ENCODE data around the gene VOPP1.

DNA sequence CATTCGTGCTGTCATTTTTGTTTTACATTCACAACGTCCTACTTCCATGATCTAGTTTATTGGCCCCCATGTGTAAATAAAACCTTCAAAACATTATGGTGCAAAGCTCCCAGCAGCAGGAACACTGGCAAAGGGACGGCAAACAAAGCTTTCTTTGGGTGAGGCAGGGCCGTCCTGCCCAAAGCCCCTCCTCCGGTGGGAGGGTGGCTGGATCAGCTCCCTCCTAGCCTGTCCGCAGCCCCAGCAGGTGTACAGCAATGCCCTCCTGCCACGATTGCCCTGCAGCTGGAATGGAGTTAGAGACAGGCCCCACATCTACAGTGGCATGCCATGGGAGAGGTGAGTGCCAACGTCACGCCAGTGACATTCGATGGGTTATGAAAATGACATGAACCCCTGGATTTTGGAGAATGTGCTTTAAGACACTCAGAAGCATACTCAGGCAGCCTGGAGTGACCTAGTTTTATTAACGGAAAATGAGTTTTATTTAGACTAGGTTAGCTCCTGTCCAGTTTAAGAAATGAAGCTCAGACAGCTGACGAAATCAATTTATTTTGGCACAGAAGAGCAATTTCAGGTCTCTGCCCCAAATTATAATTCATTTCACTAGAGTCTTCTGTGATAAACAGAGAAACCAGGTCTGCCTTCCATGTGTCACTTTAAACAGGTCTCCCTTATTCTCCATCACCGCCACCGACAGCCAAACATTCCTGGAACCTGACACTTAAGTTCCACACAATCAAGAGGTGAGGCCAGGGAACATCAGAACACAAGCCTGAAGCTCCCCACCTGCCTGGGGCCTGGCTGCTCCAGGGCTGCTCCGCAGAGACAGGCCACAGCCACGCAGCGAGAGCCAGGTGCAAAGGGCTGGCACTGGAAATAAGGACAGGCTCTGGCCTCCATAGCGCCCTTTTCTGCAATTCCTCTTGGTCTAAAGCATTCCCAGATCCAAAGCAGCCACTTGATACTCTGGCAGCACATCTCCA, 50.1 kb downstream of the VOPP1 start:
- TF ChIP-seq, protein P1, sequence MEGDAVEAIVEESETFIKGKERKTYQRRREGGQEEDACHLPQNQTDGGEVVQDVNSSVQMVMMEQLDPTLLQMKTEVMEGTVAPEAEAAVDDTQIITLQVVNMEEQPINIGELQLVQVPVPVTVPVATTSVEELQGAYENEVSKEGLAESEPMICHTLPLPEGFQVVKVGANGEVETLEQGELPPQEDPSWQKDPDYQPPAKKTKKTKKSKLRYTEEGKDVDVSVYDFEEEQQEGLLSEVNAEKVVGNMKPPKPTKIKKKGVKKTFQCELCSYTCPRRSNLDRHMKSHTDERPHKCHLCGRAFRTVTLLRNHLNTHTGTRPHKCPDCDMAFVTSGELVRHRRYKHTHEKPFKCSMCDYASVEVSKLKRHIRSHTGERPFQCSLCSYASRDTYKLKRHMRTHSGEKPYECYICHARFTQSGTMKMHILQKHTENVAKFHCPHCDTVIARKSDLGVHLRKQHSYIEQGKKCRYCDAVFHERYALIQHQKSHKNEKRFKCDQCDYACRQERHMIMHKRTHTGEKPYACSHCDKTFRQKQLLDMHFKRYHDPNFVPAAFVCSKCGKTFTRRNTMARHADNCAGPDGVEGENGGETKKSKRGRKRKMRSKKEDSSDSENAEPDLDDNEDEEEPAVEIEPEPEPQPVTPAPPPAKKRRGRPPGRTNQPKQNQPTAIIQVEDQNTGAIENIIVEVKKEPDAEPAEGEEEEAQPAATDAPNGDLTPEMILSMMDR (IDR thresholded peaks at IDR 0.05), result no peak
- TF ChIP-seq POLR2A (IDR thresholded peaks at IDR 0.05; ENCODE audit: low read depth), result no peak
